ENCODE results near the gene SMIM24.

- TF ChIP-seq CTCF (conservative IDR thresholded peaks at IDR 0.05; ENCODE audit: low read length) (no peak), EZH2phosphoT487 (IDR thresholded peaks at IDR 0.05; ENCODE audit: borderline replicate concordance) (no peak)
Observed at GRCh38 chr19:3519126-3519525, 38.8 kb upstream of the SMIM24 start.
